ENCODE data around the gene PHLPP1.
A peak's percentile ranks its signal among the peaks of the same experiment; 100 is the strongest.
"Not testable (repeated sequence)": the region's sequence is repeated elsewhere in the genome, so short reads cannot be mapped to it uniquely, and the experiment has no call there.

PHLPP1 gene

DNA sequence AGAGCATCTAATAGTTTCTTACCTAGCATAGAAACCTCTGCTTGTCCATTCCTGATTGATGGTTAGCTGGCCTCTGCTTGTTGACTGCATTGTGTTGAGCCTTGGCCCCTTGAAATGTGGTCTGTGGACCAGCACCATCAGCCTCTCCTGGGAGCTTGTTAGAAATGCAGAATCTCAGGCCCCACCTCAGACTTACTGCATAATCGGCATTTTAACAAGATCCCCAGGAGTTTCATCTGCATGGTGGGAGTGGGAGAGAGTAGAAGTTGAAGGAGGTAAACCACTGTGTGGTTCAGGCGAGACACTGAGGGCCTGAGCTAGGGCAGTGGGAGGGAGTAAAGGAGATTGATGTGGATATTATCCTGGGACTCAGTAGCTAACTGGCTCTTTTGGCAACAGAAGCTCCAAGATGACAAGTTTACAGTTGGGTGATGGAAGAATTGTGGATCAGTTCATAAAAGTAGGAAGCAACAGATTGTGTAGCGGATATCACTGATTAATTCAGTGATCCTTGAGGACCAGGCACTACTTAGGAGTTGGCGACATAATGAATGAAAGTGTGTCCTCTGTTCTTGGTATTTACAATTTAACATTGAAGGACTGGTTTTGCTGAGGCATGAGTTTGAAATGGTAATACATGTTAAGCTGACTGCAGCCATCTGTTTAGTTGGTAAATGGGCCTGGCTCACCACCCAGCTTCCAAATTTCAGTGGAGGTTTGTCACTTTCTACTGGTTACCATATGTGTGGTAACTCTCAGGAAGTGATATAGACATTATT lies 20.9 kb downstream of the PHLPP1 start:
- Histone ChIP-seq H3K27me3 (ENCODE audit: insufficient read depth, poor library complexity, severe bottlenecking) (no peaks in the 10 kb centered on the region), H3K27ac (ENCODE audit: poor library complexity, severe bottlenecking) (no peak overlapping the region), H3K36me3 (ENCODE audit: low read depth) (no peaks in the 10 kb centered on the region), H3K4me3 (ENCODE audit: severe bottlenecking) (no peak overlapping the region), H3K9me3 (ENCODE audit: severe bottlenecking) (no peaks in the 10 kb centered on the region), H3K4me1 (ENCODE audit: insufficient read depth, poor library complexity, severe bottlenecking) (peaks cover 7% of the 10 kb centered on the region)
- no peak for ATAC-seq (ENCODE audit: low read depth)
- DNase-seq (ENCODE audit: low spot score) = no peak
- TF ChIP-seq CTCF (IDR thresholded peaks at IDR 0.05; ENCODE audit: poor library complexity, severe bottlenecking) = no peak

DNA sequence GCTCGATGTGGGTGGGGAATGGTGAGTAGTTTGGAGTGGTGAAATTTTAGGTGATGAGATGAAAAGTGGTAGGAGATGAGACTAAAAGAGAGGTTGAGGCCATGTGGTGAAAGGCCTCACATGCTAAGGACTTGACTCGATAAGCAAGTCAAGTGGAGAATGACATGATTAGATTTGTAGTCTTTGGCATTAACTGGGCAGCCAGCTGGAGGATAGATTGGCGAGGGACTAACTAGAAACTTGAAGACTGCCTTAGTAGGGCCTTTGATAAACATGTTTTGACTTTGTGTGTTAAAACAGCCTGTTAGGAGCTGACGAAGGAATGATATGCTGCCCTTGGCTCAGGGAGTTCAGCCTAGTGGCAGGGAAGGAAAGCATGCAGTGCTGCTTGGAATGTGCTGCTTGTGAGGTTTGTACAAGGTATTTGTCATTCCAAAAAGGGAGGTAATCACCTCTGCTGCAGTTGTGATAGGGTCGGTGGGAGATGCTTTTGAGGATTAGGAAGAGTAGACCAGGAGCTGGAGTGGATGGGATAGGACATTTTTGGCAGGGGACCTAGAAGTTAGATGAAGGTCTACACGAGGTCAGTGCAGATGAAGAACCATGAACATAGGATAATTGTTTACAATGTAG lies 22.0 kb downstream of the PHLPP1 start:
- ATAC-seq (ENCODE audit: low read depth) (no peak), DNase-seq (ENCODE audit: low spot score) (no peak)
- Histone ChIP-seq H3K9me3 (ENCODE audit: severe bottlenecking) (no peaks in the 10 kb centered on the region), H3K36me3 (ENCODE audit: low read depth) (no peaks in the 10 kb centered on the region), H3K4me1 (ENCODE audit: insufficient read depth, poor library complexity, severe bottlenecking) (peaks cover 7% of the 10 kb centered on the region), H3K4me3 (ENCODE audit: severe bottlenecking) (no peak overlapping the region), H3K27me3 (ENCODE audit: insufficient read depth, poor library complexity, severe bottlenecking) (no peaks in the 10 kb centered on the region), H3K27ac (ENCODE audit: poor library complexity, severe bottlenecking) (no peak overlapping the region)
- no peak for TF ChIP-seq CTCF (IDR thresholded peaks at IDR 0.05; ENCODE audit: poor library complexity, severe bottlenecking)

DNA sequence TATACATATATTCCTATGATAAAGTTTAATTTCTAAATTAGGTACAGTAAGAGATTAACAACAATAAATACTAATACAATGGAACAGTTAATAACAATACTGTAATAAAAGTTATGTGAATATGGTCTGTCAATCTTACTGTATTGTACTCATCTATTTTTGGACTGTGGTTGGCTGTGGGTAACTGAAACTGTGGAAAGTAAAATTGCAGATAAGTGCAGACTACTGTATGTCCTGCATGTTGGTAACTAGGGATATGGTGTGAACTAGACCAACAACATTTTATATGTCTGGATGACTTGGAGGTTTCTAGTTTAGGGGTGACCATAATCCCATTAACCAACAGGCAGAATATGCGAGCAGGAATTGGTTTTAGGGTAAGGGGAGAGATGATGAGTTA lies 23.3 kb downstream of the PHLPP1 start:
- Histone ChIP-seq H3K36me3 (ENCODE audit: low read depth) (no peaks in the 10 kb centered on the region), H3K4me3 (ENCODE audit: severe bottlenecking) (no peak overlapping the region), H3K27me3 (ENCODE audit: insufficient read depth, poor library complexity, severe bottlenecking) (no peaks in the 10 kb centered on the region), H3K27ac (ENCODE audit: poor library complexity, severe bottlenecking) (no peak overlapping the region), H3K9me3 (ENCODE audit: severe bottlenecking) (no peaks in the 10 kb centered on the region), H3K4me1 (ENCODE audit: insufficient read depth, poor library complexity, severe bottlenecking) (peaks cover 7% of the 10 kb centered on the region)
- no peak for TF ChIP-seq CTCF (IDR thresholded peaks at IDR 0.05; ENCODE audit: poor library complexity, severe bottlenecking)
- DNase-seq (ENCODE audit: low spot score) (no peak), ATAC-seq (ENCODE audit: low read depth) (no peak)

- no peaks in the 10 kb centered on the region for H3K27me3 ChIP-seq (ENCODE audit: insufficient read depth, poor library complexity, severe bottlenecking)
- no peak for TF ChIP-seq CTCF (IDR thresholded peaks at IDR 0.05; ENCODE audit: poor library complexity, severe bottlenecking)
Observed at GRCh38 chr18:62739911-62740310, 24.6 kb downstream of the PHLPP1 start.

GRCh38 chr18:62740650-62741049 lies 25.3 kb downstream of the PHLPP1 start:
- H3K27ac ChIP-seq (ENCODE audit: poor library complexity, severe bottlenecking) = peak overlapping the region; percentile 48
- not testable (repeated sequence) for H3K4me3 ChIP-seq (ENCODE audit: severe bottlenecking); H3K4me1 ChIP-seq (ENCODE audit: insufficient read depth, poor library complexity, severe bottlenecking); H3K9me3 ChIP-seq (ENCODE audit: severe bottlenecking); H3K36me3 ChIP-seq (ENCODE audit: low read depth); ATAC-seq (ENCODE audit: low read depth); H3K27me3 ChIP-seq (ENCODE audit: insufficient read depth, poor library complexity, severe bottlenecking); DNase-seq (ENCODE audit: low spot score)

More at GRCh38 chr18:62739911-62740310, 24.6 kb downstream of the PHLPP1 start:
- Histone ChIP-seq H3K4me3 (ENCODE audit: severe bottlenecking) (no peak overlapping the region), H3K4me1 (ENCODE audit: insufficient read depth, poor library complexity, severe bottlenecking) (peaks cover 7% of the 10 kb centered on the region), H3K27ac (ENCODE audit: poor library complexity, severe bottlenecking) (no peak overlapping the region), H3K9me3 (ENCODE audit: severe bottlenecking) (no peaks in the 10 kb centered on the region), H3K36me3 (ENCODE audit: low read depth) (no peaks in the 10 kb centered on the region)
- no peak for DNase-seq (ENCODE audit: low spot score)
- no peak for ATAC-seq (ENCODE audit: low read depth)
